T follicular helper cell (primary cell): Measurements from ENCODE around the gene ALDH3A2.
"Not testable (repeated sequence)": the region's sequence is repeated elsewhere in the genome, so short reads cannot be mapped to it uniquely, and the experiment has no call there.

Source experiments
- DNase-seq: peaks from one replicate; pipeline ENCODE4 v3.0.0-alpha.2; 2020; ENCODE audit warnings: low read depth

ALDH3A2 gene

DNA sequence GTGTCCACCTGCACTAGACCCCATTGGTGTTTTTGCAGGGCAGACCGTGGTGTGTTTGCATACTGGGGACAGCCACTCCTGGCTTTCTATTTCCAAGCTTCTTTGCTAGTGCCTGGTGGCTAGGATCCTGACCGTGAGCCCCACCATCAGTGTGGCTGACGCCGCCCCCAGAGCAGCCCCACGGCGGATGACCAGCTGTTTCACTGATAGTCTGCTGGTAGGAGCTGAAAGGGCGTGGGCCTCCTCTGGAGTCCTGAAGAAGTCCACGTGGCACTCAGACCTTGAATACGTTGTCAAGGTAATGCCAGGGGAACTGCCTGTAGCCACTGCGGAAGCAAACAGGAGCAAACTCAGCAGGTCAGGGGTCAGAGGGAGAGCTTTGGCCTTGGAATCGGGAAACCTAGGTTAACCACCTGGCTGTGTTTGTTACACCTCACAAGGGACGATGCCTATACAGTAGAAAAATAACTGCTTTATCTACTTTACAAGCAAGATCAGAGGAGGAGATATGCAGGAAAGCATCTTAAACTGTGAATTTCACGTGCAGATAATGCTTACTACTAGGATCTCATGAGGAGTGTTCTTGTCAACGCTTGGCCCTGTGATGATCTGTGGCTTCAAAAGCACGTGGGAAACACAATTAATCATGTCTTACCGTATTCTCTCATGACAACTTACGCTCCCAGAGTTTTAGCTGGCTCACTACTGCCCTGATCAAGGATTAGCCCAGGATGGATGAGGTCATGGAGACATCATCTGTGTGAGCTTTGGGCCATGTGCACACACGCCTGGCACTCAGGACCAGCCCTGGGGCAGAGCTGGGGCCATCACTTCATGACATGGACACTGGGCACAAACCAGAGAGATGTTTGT lies 30.3 kb downstream of the ALDH3A2 start:
- no peak for DNase-seq

DNA sequence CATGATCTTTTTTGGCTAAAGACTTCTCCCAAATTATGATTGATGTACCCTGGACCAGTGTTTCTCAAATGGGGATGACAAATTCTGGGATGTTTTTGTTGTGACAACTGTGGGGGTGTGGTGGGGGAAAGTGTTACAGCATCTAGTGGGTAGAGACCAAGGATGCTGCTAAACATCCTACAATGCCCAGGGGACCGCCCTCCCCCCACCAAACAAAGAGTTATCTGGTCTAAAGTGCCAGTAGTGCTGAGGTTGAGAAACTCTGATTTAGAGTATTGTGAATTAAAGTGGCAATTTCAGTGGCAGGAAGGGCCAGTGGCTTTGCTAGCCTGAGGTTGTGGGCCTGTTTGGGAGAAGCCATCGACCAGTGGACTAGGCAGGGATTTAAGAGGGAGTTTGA lies 34.6 kb downstream of the ALDH3A2 start:
- DNase-seq: no peak

DNA sequence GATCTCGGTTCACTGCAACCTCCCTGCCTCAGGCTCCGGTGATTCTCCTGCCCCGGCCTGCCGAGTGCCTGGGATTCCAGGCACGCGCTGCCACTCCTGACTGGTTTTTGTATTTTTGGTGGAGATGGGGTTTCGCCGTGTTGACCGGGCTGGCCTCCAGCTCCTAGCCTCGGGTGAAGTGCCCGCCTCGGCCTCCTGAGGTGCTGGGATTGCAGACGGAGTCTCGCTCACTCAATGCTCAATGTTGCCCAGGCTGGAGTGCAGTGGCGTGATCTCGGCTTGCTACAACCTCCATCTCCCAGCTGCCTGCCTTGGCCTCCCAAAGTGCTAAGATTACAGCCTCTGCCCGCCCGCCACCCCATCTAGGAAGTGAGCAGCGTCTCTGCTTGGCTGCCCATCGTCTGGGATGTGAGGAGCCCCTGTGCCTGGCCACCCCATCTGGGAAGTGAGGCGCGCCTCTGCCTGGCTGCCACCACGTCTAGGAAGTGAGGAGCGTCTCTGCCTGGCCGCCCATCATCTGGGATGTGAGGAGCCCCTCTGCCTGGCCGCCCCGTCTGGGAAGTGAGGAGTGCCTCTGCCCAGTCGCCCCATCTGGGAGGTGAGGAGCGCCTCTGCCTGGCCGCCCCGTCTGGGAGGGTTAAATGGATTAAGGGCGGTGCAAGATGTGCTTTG lies 36.5 kb downstream of the ALDH3A2 start:
- DNase-seq: not testable (repeated sequence)

DNA sequence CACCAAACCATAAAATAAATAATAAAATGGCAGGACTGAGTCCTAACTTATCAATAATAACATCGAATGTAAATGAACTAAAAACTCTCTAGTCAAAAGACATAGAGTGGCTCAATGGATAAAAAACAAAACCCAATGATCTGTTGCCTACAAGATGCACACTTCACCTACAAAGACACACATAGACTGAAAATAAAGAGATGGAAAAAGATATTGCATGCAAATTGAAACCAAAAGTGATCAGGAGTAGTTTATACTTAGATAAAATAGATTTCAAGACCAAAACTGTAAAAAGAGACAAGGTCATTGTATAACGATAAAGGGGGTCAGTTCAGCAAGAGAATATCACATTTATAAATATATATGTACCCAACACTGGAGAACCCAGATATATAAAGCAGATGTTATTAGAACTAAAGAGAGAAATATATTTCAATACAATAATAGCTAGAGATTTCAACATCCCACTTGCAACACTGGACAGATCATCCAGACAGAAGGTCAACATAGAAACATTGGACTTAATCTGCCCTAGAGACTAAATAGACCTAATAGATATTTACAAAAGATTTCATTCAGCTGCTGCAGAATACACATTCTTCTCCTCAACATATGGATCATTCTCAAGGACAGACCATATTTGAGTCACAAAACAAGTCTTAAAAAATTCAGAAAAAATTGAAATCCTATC lies 38.0 kb downstream of the ALDH3A2 start:
- no peak for DNase-seq

DNA sequence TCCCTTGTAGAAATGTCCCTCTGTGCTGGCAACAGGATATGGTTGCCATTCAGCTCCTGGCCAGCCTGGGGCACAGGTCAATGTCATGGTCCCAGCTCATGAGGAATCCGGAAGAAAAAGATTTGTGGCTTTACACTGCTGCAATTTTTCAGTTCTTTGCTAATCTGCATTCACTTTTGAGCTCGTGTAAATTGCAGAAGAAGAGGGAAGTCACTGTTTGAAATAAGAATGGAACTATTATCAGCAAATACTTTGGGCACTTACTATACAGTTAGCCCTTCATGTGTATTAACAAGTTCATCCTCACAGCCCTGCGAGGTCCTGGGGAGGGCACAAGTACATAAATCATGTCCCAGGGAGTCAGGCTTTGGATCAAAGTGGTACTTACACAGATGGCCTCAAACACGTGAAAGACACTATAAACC lies 53.7 kb downstream of the ALDH3A2 start:
- DNase-seq: no peak

DNA sequence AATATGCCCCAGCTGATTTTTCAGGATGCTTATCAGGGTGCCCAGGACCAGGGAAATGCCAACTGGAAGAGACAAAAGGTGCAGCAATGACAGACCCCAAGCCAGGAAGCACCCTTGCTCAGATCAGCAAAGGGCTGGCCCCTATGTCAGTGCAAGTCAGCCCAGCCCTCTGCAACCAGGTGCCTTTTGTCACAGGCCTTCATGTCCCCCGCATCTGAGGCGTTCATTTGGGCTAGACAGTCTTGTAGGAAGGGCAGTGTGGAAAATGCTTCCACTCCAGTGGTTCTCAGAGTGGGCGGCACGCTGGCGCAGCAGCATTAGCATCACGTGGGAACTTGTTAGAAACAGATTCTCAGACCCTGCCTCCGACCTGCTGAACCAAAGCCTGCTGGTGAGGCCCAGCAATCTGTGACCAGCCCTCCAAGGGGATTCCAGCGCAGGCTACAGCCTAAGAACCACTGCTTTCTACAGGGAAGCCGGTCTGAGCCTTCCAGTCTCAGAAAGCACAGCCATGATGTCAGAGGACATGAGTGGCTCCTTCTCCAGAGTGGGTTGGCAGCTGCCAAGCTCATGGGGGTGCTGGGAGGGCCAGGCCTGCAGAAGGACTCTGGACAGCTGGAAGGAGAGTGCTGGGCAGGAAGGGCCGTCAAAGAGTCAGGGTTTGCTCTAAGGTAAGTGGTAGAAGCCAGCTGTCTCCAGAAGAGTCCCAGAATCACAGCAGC lies 54.7 kb downstream of the ALDH3A2 start:
- DNase-seq: no peak

DNA sequence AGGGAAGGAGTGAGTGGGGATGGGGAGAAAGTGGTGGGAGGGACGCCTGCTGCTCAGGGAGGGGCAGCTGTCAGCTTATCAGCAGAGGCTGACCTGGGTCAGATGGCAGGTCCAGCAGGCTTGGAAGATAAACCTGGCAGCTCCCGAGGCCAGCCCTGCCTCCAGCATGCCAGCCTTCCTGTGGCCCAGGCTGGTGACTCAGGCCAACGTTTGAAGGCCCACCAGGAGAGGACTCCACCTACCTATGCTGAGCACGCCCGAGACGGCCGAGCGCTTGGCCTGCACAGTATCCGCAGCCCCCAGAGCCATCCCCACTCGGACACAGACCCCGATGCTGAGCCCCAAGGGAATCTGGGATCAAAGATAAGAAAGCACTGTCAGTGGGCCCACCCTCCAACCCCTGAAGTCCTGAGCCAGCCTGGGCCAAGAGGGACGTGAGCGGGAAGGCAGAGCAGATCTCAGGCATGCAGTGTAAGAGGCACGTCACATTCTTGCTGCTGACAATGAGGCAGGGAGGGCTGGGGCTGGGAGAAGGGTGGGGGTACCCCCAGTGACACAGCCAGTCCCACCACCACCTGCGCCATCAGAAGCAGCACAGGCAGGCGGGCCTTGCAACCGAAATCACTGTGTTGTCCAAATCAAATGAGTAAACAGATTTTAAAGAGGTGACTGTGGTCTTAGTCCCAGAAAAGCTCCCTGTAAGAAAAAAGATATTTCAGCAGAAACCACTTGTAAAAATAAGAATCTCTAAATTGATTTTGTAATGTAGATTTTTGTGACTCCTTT lies 55.5 kb downstream of the ALDH3A2 start:
- DNase-seq: no peak

DNA sequence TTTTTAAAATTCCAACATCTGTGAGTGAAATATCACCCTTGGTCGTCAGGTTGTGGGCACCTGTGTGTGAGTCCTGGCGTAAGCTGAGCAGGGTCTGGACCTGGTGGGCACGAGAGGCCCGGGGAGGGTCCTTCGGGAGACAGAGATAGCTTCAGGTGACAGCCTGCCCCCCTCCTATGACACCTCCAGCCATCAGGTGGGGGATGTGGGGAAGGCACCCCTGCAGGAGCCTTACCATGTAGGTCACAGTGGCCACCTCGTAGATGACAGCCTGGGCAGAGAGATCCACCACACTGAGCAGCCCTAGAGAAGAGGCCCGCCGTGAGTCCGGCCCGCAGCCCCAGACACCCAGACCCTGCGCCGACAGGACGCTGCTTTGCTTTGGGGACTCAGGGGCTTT lies 56.6 kb downstream of the ALDH3A2 start:
- no peak for DNase-seq

DNA sequence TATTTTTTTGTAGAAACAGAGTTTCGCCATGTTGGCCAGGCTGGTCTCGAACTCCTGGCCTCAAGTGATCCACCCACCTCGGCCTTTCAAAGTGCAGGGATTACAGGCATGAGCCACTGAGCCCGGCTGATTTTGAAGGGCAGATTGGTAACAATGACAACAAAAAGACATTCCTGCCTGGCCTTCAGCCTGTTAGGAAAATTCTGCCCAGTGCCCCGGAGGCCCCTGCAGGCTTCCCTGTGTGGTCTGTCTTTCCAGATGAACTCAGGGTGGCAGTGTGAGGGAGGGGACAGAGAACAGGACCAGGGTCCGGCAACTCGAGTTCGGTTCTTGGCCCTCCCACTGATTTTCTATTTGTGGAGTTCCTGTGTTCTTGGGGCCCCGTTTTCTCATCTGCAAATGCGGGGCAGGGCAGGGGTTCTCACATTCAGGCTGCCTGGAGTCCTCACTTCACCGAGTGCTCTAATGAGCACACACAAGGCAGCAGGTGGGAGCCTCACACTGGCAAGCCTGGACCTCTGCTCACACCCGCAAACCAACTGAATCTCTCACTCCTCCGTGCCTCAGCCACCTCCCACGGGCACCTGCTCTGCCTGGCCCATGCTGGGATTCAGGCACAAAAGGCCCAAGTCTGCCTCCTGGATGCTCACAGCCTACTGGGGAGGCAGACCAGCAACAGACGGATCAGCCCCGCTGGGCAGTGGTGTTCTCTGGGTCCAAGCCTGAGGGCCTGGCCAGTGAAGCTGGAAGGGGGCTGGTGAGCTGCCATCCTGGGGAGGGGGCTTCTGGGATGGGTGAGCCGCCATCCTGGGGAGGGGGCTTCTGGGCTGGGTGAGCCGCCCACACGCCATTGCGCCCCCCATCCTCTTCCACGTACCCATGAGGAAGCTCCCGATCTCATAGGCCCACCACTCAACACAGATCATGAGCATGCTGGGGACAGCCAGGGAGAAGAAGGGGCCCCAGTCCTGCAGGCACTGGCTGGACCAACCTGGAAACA lies 57.5 kb downstream of the ALDH3A2 start:
- DNase-seq: no peak

DNA sequence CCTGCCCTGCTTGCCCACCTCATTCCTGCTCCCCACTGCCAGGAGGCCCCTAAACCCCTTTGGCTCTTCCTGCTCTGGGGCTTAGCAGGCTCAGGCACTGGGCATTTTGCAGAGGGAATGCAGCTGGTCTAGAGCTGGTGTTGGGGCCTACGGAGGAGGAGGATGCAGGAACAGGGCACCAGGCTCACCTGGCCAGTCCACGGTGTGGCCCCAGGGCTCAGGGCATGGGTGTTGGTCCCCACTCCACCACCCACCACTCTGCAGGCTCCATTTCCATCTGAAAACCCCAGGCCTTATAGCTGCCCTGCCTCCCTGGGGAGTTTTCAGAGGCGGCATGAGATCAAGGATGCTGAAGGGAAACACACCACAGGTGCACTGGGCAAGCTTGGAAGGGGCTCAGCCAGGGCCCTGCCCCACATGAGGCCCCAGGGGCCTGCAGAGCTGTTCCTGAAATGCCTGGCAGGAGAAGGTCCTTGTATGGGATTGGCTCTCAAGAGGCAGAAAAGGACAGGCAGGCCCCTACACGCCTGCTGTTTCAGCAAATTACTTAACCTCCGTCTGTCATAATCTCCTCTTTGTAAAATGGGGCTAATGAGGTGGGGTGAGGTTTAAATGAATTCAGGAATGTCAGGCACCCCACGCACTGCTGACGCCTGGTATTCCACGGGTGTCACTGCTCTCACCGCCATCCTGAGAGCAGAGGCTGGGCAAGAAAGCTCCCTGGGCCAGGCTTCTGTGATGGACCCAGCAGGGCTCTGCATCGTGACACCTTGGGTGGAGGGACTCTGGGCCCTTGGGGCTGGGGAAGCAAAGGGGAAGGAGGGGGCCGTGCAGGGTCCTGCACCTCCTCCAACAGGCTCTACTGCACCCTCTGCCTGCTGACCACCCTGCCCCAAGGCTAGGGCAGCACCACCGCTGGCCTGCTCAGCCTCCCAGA lies 58.5 kb downstream of the ALDH3A2 start:
- DNase-seq: no peak

DNA sequence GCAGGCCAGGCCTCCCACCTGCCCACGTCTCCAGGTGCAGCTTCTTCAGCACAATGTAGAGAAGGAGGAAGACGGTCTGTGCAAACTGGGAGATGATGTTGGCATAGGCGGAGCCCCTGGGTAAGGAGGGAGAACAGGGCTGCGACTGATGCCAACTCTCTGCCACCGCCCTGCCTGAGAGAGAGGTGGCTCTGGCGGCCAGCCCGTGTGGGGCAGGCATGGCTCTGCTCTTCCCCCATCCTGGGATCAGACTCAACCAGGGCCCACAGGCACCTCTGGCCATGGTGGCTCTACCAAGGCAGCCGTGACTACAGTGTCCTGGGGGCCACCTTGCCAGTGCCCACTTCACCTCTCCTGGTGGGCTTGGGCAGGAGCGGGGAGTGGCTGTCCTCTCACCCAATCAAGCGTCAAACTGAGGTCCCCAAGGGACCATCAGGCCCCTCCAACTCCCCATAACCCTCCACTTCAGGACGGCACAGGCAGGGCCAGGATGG lies 59.2 kb downstream of the ALDH3A2 start:
- no peak for DNase-seq

DNA sequence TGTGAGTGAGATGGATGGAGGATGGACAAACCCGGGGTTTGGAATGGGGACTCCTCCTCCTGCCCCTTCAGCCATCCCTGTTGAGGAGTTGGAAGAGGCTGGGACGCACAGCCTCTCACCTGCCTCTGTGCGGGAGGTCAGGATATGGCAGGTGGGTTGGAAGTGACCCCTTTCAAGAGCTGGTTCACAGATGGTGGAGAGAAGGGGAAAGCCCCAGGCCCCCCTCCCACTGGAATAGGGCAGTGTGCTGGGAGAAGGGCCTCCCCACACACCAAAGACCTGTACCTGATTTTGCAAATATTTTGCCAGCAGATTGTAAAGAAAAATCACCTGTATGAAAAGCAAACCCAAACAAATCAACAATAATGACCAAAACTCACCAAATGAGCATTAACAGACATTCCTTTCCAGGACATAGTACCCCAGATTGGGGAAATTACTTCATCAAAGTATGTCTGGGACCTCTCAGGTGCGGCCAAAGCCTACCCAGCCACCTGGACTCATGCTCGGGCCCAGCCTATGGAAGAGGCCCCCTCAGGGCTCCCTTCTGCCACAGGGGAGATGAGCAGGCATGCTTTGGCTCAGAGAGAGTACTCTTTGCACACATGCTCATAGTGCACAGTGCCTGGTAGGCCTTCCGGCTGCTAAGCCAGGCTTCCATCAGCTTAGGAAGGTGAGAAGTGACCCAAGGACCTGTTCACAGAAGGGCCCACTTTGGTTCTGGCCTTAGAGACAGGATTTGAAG lies 60.1 kb downstream of the ALDH3A2 start:
- DNase-seq: no peak

DNA sequence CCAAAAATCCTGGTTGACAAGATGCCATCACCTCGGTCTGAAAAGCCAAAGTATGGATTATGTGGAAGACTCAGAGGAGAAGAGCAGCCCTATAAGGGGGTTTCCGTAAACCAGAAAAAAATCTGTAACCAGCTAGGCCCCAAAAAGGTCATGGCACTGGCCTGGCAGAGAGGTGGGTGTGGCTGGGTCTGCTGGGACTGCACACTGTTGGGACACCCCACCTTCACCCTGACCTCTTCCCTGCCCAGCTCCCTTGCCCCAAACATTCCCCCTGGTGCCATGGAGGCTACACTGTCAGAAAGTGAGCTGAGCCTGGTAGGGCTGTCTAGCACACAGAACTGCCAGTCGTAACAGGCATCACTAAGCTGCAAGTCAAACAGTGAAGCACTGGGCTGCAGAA lies 61.3 kb downstream of the ALDH3A2 start:
- DNase-seq: no peak

DNA sequence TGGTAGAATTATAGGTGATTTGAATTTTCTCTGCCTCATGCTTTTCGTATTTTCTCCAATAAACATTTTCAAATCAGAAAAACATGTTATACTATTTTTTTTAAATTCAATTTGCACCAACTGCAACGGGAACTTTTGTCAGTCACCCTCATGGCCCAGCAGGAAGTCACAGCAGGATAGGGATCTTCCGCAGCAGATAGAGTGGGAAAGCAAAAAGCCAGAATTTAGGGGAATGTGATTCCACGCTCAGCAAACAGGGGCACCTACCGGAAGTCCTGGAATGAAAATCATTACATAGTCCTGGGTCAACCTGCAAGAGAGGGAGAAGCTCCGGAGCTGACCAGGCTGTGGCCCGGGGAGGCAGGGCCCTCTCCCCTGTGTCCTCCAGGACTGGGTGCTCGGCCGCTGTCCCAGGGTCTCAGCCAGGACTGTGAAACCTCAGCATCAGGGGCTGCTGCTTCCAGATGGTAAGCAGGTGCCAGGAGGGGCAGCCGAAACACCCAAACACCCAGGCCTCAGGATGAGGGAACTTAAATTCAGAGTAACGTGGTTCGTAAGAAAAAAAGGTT lies 64.0 kb downstream of the ALDH3A2 start:
- DNase-seq: no peak

DNA sequence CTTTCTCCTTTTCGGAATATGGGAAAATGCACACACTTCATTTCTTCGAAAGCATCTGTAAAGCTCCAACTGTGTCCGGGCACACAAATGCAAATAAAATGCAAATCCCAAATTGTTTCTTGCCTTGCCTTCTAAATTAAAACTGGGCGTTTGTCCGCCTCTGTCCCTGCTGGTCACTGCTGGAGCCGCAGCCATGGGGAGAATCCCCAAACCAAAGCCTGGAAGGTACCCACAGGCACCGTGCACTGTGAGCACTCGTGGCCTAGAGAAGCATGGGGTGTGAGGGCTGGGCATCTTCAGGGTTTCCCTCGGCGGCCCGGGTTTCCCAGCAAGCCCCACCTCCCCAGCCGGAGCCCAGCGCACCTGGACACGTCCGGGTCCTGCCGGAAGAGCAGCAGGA lies 64.9 kb downstream of the ALDH3A2 start:
- DNase-seq: no peak

DNA sequence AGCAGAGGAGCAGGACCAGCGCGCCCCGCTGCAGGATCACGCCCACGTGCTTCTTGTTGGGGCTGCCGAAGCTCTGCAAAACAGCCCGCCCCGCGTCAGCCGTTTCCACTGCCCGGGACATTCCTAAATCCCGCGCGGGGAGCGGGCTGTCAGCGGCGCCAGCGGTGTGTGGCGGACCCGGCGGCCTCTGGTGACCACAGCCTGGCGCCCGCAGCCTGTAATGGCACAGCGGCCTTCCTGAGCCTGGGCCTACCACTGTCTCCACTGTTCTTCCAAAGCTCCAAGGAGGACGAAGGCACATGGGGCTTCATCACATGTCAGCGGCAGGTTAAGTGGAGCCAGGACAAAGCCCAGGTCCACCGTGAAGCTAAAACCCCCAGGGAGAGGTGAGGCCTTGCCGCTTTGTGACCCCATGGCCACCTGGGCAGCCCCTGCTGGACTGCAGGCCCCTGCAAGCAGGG lies 65.4 kb downstream of the ALDH3A2 start:
- no peak for DNase-seq

DNA sequence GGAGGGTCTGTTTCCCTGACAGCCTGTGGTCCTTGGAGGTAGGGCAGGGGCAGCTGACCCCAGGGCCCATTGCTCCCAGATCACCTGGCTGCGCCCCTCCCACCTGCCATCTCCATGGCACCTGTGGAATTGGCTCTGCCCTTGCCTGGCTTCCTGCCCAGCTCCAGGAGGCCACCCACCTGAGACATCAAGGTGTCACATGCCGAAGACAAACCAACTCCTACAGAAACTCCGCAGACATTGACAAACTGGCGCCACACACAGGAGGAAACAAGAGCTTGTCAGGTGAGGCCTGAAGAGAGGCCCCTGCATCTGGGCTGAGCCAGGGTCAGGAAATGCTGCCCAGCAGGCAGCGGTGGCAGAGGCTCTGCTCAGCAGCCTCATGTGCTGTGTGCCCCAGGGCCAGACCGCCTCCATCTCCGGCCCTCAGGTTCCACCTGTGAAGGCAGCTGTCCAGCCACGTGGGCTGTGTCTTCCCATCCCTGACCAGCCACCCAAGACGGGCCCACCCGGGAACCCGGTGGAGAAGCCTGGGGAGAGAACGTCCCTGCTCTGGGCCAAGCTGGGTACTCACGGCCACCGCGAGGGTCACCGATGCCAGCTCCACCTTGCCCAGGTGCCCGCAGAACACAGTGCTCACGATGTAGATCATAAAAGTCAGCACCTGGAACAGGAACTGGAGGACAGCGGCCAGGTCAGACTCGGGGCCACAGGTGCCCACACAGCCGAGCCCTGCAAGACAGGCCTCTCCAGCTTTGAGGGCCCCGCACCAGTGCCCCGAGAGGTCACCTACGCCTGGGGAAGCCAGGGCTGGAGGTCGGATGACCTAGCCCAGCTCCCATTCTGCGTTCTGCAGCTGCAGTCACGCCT lies 66.2 kb downstream of the ALDH3A2 start:
- no peak for DNase-seq
